Right lobe of liver (tissue), 6 donors: ENCODE data around the gene BTF3. TPM values are rescaled to one million over a fixed set of nuclear protein-coding genes. Genes with fewer than 3 reads are reported as not detected.

Experiments used
- ATAC-seq, 4 donors: fragments of 200-7000 bp; cut with Tn5 transposase; one replicate each; pipeline ENCODE4 v1.9.1; 2020; ENCODE audit warnings: mild to moderate bottlenecking in 4 of 4, moderate library complexity in 4 of 4
- DNase-seq, 3 donors: peaks; one replicate each; pipeline ENCODE4 v3.0.0-alpha.2; 2020
- H3K27ac ChIP-seq, 3 donors: fragments of 200-600 bp; one replicate each; pipeline ENCODE4 v1.8.0; 2022
- H3K27me3 ChIP-seq, 2 donors: fragments of 200-600 bp; one replicate each; pipeline ENCODE4 v1.8.0; 2022
- H3K36me3 ChIP-seq, 4 donors: fragments of 200-600 bp; sonication (generic) in 1 of 4; one replicate each; pipeline versions ENCODE4 v1.5.1 to v1.8.0; 2017 to 2022; ENCODE audit warnings: control low read depth in 1 of 4
- H3K4me1 ChIP-seq, 4 donors: fragments of 200-600 bp; sonication (generic) in 1 of 4; one replicate each; pipeline versions ENCODE4 v1.5.1 to v1.8.0; 2017 to 2022; ENCODE audit warnings: control low read depth in 1 of 4
- H3K4me3 ChIP-seq, 3 donors: fragments of 200-600 bp; one replicate each; pipeline ENCODE4 v1.8.0; 2022
- H3K9me3 ChIP-seq, 4 donors: fragments of 200-600 bp; sonication (generic) in 1 of 4; one replicate each; pipeline versions ENCODE4 v1.5.1 to v1.8.0; 2017 to 2022; ENCODE audit warnings: control low read depth in 1 of 4
- CTCF ChIP-seq, 4 donors: fragments of 200-600 bp in 3 of 4; fragments of 450-650 bp in 1 of 4; IDR thresholded peaks; one replicate each; pipeline versions ENCODE4 v1.5.1 to v1.8.0; 2016 to 2022; ENCODE audit warnings: antibody characterized with exemption in 4 of 4, mild to moderate bottlenecking in 2 of 4
- POLR2A ChIP-seq: fragments of 450-650 bp; IDR thresholded peaks from one replicate; pipeline ENCODE4 v1.6.1; 2017; ENCODE audit warnings: antibody characterized with exemption, mild to moderate bottlenecking
- intact Hi-C, 2 donors: fragments of 100-400 bp; cut with DNase I; formaldehyde crosslinking; loops; one replicate each; pipeline versions ENCODE4 v1.11.2 to v1.14.1; 2022
- total RNA-seq, 6 experiments: library from RNA; depleted of rRNA in 2 of 6; stranded (reverse); fragments of >200 nt in 2 of 6; fragmentation: NEBNext Ultra II Directional in 3 of 6; extraction: Animal tissue kit (Norgen Biotek cat#: 25700) in 3 of 6; gene quantifications; one replicate each; pipeline versions ENCODE4 v1.1.0 to v1.2.4, GENCODE V29; 2016 to 2023
- donor health status: DM: no; HTN: yes; CAD: no.
- donor health status: DM: no; HTN: no; CAD: no.
- donor health status: DM: no; HTN: no; CAD: no.
- donor health status: DM: no; HTN: yes; CAD: no.
- donor health status: DM: no; HTN: yes; CAD: no.

The BTF3 gene
- total RNA-seq, 6 experiments from 2014 or later: 157 to 250 (median 198) TPM

DNA sequence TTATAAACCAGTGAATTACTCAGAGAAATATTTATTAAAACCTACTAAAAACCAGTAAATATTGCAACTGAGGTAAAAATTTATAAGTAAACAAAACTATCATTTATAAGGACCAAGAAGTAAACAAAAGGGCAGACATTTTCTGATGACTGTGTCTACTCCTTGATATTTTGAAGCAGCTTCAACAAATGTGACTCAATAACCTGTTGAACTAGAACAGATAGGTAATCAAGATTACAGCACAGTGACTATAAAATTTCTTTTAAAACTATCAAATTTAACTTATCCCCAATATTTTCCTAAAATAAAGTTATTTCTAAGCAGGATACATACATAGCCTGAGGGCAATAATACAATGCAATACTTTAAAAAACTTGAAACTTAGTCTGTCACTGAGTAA, 54.4 kb downstream of the BTF3 start:
- TF ChIP-seq CTCF (IDR thresholded peaks at IDR 0.05) (no peak), POLR2A (no peak)
- DNase-seq: no peak
- Histone ChIP-seq H3K9me3 (no peaks in the 10 kb centered on the region), H3K4me3 (no peak overlapping the region), H3K27me3 (no peaks in the 10 kb centered on the region), H3K27ac (no peak overlapping the region), H3K36me3 (peaks cover 0 to 47% (median 9%) of the 10 kb centered on the region in 4 donors), H3K4me1 (no peaks in the 10 kb centered on the region)
- intact Hi-C loops: no loop called here
- ATAC-seq: no peak

Other genes starting within 250 kb of the BTF3 start
- gene FOXD1, start 49.7 kb upstream of the BTF3 start, total RNA-seq: not detected
- 10 to 100 TPM in 1 of 6 experiments, 1 to 10 TPM in 5; 7.4 to 12.2 (median 9.0) TPM for gene ANKRA2, start 67.2 kb downstream of the BTF3 start, total RNA-seq
- gene UTP15, start 67.3 kb downstream of the BTF3 start, total RNA-seq: 10 to 100 TPM in 3 of 6 experiments, 1 to 10 TPM in 3; 6.0 to 16.5 (median 10.6) TPM
- gene ARHGEF28, start 127.8 kb downstream of the BTF3 start, total RNA-seq: 10 to 100 TPM in 2 of 6 experiments, 1 to 10 TPM in 4; 3.0 to 14.9 (median 6.4) TPM